PFSK-1 (cell line): ENCODE data around the gene PIK3CD.

ENCODE experiments used
- FOXP2 ChIP-seq: optimal IDR thresholded peaks from 2 replicates; pipeline ENCODE3; 2011; ENCODE audit warnings: borderline replicate concordance, control low read depth, inconsistent platforms; ENCODE audit not compliant: insufficient read depth; ENCODE audit errors: extremely low read length, extremely low read depth
- POLR2AphosphoS5 ChIP-seq: IDR thresholded peaks from 2 replicates; pipeline ENCODE4 v1.6.1; 2012; ENCODE audit warnings: low read depth, mild to moderate bottlenecking, control low read depth, low read length, moderate library complexity
- REST ChIP-seq, 2 experiments: IDR thresholded peaks; 2 replicates each; pipeline versions ENCODE4 v1.6.1 to v1.8.0; 2011 to 2012; ENCODE audit warnings: low read depth in 2 of 2, low read length in 2 of 2, control low read depth in 1 of 2, inconsistent platforms in 1 of 2, mild to moderate bottlenecking in 1 of 2, moderate library complexity in 1 of 2; ENCODE audit not compliant: insufficient read depth in 1 of 2

GRCh38 chr1:9715536-9716226 is 64.2 kb downstream of the PIK3CD start:
- TF ChIP-seq REST (IDR thresholded peaks at IDR 0.05; ENCODE audit: insufficient read depth in 1 of 2, low read depth in 2 of 2, low read length in 2 of 2) (no peak), POLR2AphosphoS5 (no peak), FOXP2 (no peak)
